Activated CD4-positive, alpha-beta T cell treated with anti-CD3 and anti-CD28 coated beads for 36 hours (primary cell): ENCODE results near the gene CYP8B1. TPM values are rescaled to one million over a fixed set of nuclear protein-coding genes. Genes with fewer than 3 reads are reported as not detected.

ENCODE experiments used
- total RNA-seq, 2 experiments: library from RNA; stranded (reverse); gene quantifications; one replicate each; pipeline ENCODE4 v1.2.3, GENCODE V29; 2021

Gene CYP8B1
- total RNA-seq, 2 experiments from 2014 or later, result not detected

Other genes with a start within 250 kb of the CYP8B1 start
- gene ZBTB47, start 222.2 kb downstream of the CYP8B1 start, total RNA-seq, result under 1 TPM; 0.60 to 0.62 TPM
- not detected for gene KLHL40, start 190.3 kb downstream of the CYP8B1 start, total RNA-seq
- gene HHATL, start 173.1 kb downstream of the CYP8B1 start, total RNA-seq, result not detected
- gene CCDC13, start 102.6 kb downstream of the CYP8B1 start, total RNA-seq, result under 1 TPM; 0.46 to 0.63 TPM
- 10 to 100 TPM; 74.9 to 77.8 TPM for gene HIGD1A, start 71.4 kb downstream of the CYP8B1 start, total RNA-seq
- gene ACKR2, start 66.4 kb downstream of the CYP8B1 start, total RNA-seq, result under 1 TPM; 0.64 to 0.65 TPM
- 1 to 10 TPM; 1.1 to 1.3 TPM for gene ZNF662, start 30.3 kb upstream of the CYP8B1 start, total RNA-seq
- not detected for gene GASK1A, start 103.4 kb upstream of the CYP8B1 start, total RNA-seq
- 1 to 10 TPM; 8.3 to 8.6 TPM for gene POMGNT2, start 230.2 kb upstream of the CYP8B1 start, total RNA-seq